GM12872 (cell line): ENCODE measurements around the gene SUFU.

Source experiments
- TF ChIP-seq, protein P1 (sequence below): IDR thresholded peaks from 3 replicates; pipeline ENCODE4 v1.5.1; 2011; ENCODE audit warnings: low read depth, mild to moderate bottlenecking, low read length, moderate library complexity; ENCODE audit not compliant: insufficient read depth

SUFU gene

GRCh38 chr10:102612964-102613275 lies 109.1 kb downstream of the SUFU start:
- TF ChIP-seq, protein P1, sequence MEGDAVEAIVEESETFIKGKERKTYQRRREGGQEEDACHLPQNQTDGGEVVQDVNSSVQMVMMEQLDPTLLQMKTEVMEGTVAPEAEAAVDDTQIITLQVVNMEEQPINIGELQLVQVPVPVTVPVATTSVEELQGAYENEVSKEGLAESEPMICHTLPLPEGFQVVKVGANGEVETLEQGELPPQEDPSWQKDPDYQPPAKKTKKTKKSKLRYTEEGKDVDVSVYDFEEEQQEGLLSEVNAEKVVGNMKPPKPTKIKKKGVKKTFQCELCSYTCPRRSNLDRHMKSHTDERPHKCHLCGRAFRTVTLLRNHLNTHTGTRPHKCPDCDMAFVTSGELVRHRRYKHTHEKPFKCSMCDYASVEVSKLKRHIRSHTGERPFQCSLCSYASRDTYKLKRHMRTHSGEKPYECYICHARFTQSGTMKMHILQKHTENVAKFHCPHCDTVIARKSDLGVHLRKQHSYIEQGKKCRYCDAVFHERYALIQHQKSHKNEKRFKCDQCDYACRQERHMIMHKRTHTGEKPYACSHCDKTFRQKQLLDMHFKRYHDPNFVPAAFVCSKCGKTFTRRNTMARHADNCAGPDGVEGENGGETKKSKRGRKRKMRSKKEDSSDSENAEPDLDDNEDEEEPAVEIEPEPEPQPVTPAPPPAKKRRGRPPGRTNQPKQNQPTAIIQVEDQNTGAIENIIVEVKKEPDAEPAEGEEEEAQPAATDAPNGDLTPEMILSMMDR, result no peak

- TF ChIP-seq, protein P1, result no peak
These were observed 109.5 kb downstream of the SUFU start for GRCh38 chr10:102613286-102613685.

DNA sequence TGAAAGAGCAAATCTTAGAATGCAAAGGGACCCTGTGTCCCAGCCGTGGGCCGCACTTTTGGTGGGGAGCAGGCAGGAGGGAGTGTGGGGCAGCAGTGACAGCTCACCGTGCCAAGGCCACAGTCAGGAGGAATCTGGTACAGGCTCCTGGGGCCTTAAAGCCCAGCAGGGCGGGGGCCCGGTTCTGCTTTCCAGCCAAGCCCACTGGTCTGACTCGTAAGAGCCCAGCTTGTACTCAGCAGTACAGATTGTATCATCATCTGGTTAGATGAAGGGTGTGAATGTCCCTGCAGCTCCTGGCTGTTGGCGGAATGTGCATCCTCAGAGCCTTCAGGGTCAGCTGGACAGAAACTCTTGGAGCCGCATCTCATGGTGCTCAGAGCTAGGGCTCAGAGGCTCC lies 110.0 kb downstream of the SUFU start:
- TF ChIP-seq, protein P1, result no peak

- TF ChIP-seq, protein P1, result no peak
These were observed 111.1 kb downstream of the SUFU start for GRCh38 chr10:102614888-102615287.

- TF ChIP-seq, protein P1, result peak; percentile 52
These were observed 111.6 kb downstream of the SUFU start for GRCh38 chr10:102615361-102615760.

DNA sequence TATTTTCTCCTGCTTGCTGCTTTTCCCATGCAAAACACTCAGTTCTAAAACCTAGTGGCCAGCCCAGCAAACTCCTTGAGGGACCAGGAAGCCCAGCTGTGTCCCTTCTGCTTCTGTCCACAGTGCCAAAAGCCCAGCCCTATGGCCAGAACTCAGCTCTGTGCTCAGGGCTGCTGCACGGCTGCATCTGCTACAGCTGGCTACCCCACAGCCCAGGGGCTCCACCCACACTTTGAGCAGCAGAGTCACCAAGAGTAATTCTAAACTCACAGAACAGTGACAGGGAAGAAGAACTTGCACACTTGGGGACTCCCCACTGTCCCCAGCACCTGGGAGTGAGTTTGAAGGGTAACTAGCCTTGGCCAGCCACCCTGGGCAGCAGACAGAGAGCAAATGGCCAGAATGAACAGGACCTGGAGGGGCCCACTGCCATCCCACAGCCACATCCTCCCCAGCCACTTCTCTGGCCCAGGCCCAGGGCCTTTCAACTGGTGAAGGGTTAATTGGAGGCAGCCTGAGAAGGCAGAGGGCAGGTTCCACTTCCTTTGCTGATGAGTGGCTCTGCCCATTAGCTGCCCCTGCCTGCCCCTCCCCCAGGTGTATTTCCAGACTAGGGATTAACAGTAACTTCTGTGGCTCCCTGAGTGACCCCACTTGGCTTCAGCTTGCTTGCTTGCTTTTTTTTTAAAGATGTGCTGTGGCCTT lies 112.4 kb downstream of the SUFU start:
- TF ChIP-seq, protein P1, result no peak

GRCh38 chr10:102617041-102617440 lies 113.3 kb downstream of the SUFU start:
- TF ChIP-seq, protein P1, result no peak
